Caki2 (cell line): ENCODE data around the gene NRIP3. TPM values are rescaled to one million over a fixed set of nuclear protein-coding genes. Genes with fewer than 3 reads are reported as not detected.
"Not testable (repeated sequence)": the region's sequence is repeated elsewhere in the genome, so short reads cannot be mapped to it uniquely, and the experiment has no call there.

Experiments
- DNase-seq: peaks from one replicate; pipeline ENCODE4 v3.0.0-alpha.2; 2015; ENCODE audit warnings: low read depth
- in situ Hi-C: cut with HindIII; loops from 2 replicates; pipeline ENCODE4 v1.10.0; 2016; ENCODE audit warnings: low sequenced_read_pairs, low pct_unique_long_range_greater_than_20kb, mixed read lengths
- total RNA-seq: library from RNA; depleted of rRNA; stranded (reverse); fragments of >200 nt; shearing (Covaris generic); gene quantifications from 2 replicates; pipeline ENCODE4 v1.2.3, GENCODE V29; 2014; ENCODE audit warnings: low replicate concordance

The NRIP3 gene
- total RNA-seq, 1 experiment from 2014 or later, result 3.7 TPM

GRCh38 chr11:8987446-8987845, 16.4 kb downstream of the NRIP3 start:
- no peak for DNase-seq
- in situ Hi-C loops, result no loop called here

- in situ Hi-C loops, DNase-seq: not testable (repeated sequence)
Measured at GRCh38 chr11:8986772-8987171, 17.0 kb downstream of the NRIP3 start.

DNA sequence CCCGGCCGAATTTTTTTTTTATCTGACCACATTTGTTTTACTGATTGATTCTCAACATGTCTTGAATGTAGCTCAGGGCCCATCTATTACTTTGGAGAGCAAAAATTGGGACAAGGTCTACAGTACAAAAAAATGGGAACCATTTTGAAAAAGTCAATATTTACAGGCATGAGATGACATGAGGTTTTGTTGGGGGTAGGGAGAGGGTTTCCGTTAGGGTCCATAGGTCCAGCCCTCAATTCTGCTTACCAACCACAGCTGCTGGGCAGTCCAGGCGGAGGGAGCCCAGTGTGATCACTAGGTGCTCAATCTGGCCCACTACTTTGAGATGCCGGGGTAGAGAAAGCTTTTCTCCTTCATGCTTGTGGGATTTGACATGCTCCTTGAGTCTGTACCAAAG, 18.3 kb downstream of the NRIP3 start:
- in situ Hi-C loops, result no loop called here

DNA sequence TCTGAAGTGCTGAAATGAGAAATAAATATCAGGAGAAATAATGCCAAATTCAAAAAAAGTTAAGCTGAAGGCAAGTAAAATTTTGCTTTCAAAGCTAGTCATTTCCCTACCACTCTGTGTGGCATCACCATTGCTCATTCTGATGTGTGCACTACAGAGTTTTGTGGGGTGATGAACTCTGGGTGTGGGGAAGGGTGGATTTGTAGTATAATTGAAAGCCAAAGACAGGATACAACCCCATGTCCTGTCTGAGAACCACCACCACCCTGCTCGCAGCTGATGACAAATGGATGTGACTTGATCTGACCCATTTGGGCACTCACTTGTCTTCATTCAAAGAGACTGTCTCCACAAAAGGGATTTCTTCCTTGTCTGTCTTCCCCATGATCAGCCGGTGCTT, 20.2 kb downstream of the NRIP3 start:
- no peak for DNase-seq
- in situ Hi-C loops, result no loop called here

More for the DNA sequence above, 18.3 kb downstream of the NRIP3 start:
- DNase-seq, result no peak

DNA sequence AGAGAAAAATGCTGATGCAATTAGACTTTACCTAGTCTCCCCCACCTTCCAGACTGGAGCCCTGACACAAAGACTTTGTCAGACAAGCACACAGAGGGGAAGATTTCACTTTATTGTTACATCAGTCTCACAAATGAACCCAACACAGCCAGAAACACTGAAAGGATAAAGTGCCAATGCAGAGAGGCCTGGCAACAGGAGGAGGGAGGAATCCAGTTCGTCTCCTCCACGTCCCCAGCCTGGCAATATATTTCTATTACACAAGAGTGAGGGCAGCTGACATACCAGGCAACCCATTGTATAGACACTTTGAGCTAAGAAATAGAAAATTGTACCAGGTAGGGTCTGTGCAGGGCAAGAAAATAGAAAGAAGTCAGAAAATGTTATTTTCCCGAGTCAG, 23.3 kb downstream of the NRIP3 start:
- in situ Hi-C loops, result no loop called here
- no peak for DNase-seq

DNA sequence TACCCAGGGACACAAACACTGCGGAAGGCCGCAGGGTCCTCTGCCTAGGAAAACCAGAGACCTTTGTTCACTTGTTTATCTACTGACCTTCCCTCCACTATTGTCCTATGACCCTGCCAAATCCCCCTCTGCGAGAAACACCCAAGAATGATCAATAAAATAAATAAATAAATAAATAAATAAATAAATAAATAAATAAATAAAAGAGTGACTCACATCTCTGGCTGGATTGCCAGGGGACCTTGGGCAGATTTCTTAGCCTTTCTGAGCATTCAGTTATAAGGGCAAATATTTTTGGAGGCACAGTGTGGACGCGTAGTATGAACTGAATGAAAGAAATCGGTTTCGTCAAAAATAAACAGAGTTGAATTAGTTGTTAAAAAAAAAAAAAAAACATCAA, 24.4 kb downstream of the NRIP3 start:
- in situ Hi-C loops, DNase-seq: not testable (repeated sequence)

DNA sequence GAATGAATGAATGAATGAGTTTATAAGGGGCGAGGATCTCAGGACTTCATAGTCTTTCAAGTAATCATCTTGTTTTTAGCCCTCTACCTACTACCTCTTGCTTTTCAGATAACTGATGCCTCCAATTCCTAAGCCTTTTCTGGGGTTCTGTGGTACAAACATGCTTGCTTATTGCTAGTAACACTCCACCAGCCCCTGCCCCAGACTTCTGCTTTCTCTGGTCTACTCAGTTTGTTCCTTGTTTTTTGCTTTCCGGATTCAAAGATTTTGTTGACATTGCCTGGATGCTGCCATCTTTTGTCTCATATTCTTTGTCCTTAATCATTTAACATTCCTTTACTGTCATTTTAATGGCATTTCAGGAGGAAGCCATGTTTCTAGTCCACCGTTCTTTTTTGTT, 30.7 kb downstream of the NRIP3 start:
- in situ Hi-C loops, result no loop called here
- DNase-seq, result no peak

DNA sequence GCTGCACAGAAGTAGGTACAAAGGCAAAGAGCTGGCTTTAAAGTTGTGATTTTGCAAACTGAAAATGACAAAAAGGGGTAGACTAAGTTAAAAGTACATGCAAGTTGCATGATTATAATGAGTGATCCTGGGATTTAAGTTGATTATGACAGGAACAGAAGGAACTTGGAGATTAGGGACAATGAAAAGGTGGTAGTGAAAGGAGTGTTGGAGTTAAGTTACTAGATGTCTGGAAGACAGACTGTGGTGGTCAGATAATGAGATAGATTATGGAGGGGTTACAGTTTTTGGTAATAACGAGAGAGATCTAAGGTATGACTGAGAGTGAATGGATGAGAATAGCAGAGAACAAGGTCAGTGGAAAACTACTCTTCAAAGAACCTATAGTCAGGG, 31.9 kb downstream of the NRIP3 start:
- in situ Hi-C loops, result no loop called here
- DNase-seq, result no peak

GRCh38 chr11:8971196-8971923, 32.4 kb downstream of the NRIP3 start:
- DNase-seq, result no peak
- in situ Hi-C loops, result no loop called here

DNA sequence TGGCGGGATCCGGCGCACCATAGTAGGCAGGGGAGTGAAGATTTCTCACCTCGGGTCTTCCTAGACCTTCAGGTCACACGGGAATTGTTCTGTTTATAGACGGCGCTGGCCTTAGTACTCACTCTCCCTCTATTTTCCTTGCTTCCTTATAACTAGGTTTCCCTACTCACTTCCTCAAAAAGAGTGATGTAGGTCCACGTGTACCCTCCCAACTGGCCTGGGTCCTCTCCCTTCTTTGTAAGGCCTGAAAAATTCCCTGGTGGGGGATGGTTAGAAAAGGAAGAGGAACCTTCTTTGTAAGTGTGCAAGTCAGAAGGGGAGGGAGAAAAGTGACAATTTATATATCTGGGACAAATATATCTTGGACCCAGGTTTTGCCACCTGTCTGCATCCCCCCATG, 36.6 kb downstream of the NRIP3 start:
- no peak for DNase-seq
- in situ Hi-C loops, result no loop called here

- in situ Hi-C loops, result no loop called here
- peak; percentile 92 for DNase-seq
Measured at GRCh38 chr11:8964324-8965320, 39.2 kb downstream of the NRIP3 start, which contains the start of gene TMEM9B. Gene TMEM9B (minus strand): TSS chr11:8964442. CDS start chr11:8964313, 129 bp downstream.

DNA sequence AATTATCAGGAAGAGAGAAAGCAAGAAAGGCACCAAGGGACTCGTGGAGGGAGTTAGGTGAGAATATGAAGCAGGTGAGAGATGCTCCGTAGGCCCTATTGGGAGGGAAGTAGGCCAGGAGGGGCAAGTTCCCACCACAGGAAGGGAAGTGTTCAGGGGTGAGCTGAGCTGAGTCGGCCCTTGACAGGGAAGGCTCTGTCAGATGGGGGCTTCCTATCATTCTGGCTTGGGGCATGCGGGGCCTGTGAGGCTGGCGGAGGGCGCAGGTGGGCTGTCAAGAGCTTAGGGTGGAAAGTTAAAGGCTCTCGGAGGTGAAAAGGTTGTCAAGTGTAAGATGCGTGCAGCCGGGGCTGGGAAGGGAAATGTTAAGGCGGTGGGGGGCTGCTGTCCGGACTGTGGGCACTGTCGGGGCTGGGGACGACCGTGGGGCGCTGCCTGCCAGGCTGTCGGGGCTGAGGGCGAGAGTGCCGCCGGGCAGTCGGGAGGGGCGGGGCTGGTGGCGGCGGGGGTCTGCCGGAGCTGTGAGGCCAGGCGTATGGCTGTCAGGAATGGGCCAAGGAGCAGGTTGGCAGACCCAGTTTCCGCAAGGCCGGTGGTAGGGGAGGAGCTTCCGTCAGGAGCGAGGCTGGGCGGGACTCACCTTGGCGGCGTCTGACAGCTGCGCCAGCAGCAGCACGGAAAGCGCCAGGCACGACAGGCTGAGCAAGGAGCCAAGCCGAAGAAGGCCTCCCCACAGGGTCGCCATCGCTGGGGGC, 40.1 kb downstream of the NRIP3 start:
- in situ Hi-C loops, result no loop called here
- peak; percentile 5 for DNase-seq

- in situ Hi-C loops, result no loop called here
- DNase-seq, result no peak
Measured at GRCh38 chr11:8962841-8963240, 41.0 kb downstream of the NRIP3 start.

DNA sequence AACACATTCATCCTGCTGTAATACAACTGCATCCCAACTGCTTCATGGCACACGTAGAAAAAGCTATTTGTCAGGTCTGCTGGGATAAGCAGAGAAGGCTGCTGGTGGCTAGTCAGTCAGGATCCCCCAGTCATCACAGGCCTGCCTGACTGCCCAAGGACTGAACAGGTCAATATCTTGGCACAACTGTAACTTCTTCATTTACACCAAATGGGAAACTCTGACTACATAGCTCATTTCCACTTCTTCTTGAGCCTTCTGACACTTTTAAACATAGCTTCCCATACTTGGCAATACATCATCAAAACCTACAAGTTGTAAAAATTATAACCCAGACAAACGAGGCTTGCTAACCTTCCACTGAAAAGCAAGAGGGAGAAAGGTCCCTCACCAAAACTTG, 42.4 kb downstream of the NRIP3 start:
- no peak for DNase-seq
- in situ Hi-C loops, result no loop called here

GRCh38 chr11:8959546-8960166, 44.1 kb downstream of the NRIP3 start:
- in situ Hi-C loops, result no loop called here
- peak; percentile 61 for DNase-seq

GRCh38 chr11:8956860-8957259, 46.9 kb downstream of the NRIP3 start:
- in situ Hi-C loops, result no loop called here
- no peak for DNase-seq

DNA sequence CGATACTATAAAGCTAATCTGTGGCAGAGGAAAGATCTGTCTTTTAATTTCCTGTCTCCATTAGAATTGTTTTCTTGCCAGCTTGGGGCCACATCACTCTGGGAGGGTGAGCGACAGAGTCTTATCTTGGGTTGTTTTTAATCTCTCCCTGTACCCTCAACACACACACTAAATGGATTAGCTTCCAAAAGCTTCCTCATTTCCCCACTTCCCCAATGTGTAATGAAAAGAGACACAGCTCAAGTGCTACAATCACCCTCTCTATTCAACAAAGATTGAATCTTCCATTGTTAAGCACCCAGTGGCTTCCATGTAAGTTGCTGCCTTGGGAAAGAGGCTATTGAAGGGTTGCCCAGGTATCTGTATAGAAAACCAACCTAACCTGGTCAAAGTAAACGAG, 54.9 kb downstream of the NRIP3 start:
- in situ Hi-C loops, result no loop called here
- DNase-seq, result no peak

DNA sequence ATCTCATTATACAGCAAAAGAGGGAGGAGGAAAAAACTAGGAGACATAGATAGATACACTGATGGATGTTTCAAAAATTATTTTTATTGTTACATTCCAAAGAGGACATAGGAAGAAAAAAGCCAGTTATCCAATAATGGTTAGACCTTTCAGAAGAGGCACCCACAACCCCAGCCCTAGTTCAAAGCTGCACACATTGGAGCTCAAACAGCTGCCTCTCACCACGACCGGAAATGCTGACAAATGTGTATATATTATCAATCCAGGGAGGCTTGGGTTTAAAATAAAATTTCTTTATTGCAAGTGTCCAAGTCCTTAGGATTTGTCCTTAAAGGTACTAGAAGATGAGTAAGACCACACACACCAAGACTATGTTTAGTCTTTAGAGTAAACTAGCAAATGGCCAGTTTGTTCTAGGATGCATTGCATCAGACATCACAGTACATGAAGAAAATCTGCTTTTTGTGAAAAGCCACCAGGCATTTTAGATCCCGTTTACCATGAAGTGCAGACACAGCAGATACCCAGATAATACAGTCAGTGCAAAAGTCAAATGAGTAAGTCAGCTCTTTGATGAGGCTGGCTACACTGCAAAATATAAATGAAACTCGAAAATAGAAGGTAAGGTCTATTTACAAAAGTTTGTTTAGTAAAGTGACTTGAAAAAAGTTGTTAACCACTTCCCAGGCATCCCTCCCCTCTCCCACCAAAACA, 56.4 kb downstream of the NRIP3 start:
- in situ Hi-C loops, result no loop called here
- no peak for DNase-seq
